ENCODE measurements around the gene CASR.
"Not testable (repeated sequence)": the region's sequence is repeated elsewhere in the genome, so short reads cannot be mapped to it uniquely, and the experiment has no call there.

The CASR gene, protein sequence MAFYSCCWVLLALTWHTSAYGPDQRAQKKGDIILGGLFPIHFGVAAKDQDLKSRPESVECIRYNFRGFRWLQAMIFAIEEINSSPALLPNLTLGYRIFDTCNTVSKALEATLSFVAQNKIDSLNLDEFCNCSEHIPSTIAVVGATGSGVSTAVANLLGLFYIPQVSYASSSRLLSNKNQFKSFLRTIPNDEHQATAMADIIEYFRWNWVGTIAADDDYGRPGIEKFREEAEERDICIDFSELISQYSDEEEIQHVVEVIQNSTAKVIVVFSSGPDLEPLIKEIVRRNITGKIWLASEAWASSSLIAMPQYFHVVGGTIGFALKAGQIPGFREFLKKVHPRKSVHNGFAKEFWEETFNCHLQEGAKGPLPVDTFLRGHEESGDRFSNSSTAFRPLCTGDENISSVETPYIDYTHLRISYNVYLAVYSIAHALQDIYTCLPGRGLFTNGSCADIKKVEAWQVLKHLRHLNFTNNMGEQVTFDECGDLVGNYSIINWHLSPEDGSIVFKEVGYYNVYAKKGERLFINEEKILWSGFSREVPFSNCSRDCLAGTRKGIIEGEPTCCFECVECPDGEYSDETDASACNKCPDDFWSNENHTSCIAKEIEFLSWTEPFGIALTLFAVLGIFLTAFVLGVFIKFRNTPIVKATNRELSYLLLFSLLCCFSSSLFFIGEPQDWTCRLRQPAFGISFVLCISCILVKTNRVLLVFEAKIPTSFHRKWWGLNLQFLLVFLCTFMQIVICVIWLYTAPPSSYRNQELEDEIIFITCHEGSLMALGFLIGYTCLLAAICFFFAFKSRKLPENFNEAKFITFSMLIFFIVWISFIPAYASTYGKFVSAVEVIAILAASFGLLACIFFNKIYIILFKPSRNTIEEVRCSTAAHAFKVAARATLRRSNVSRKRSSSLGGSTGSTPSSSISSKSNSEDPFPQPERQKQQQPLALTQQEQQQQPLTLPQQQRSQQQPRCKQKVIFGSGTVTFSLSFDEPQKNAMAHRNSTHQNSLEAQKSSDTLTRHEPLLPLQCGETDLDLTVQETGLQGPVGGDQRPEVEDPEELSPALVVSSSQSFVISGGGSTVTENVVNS

DNA sequence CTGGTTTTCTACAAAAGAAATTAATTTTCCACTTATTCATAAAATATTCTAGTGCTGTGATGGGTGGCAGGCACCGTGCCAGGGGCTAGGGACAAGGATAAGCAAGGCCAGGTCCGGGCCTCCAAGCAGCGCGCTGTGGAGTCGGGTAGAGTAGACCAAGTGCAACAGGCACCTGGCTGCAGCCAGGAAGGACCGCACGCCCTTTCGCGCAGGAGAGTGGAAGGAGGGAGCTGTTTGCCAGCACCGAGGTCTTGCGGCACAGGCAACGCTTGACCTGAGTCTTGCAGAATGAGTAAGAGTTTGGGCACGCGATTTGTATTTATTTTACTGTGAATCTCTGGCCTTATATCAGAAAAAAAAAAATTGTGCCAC lies at the start of gene CASR:
CASR (plus strand) TSS at position 148 of the 372 bp plus-strand sequence. CDS start 70,522 bp downstream, outside the sequence.
- no peak for DNase-seq (ENCODE audit: low spot score)

DNA sequence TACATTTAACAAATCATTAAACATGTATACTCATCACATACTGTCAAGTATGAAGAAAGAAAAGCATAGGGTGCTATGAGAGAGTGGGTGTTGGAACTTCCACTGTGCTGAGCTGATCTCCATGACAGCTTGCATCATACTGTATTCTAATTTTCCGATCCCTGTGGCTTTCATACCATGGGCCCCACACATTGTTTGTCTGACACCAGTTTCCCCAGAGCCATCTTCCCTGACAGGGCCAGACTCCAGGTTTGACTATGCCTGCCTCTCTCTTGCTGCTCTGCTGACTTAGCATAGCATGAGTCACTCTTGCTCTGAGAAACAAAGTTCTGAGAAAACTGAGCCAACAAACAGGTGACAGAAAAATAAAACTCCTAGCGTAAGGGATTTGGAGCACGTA lies 37.0 kb upstream of the CASR start:
- no peak for DNase-seq (ENCODE audit: low spot score)

DNA sequence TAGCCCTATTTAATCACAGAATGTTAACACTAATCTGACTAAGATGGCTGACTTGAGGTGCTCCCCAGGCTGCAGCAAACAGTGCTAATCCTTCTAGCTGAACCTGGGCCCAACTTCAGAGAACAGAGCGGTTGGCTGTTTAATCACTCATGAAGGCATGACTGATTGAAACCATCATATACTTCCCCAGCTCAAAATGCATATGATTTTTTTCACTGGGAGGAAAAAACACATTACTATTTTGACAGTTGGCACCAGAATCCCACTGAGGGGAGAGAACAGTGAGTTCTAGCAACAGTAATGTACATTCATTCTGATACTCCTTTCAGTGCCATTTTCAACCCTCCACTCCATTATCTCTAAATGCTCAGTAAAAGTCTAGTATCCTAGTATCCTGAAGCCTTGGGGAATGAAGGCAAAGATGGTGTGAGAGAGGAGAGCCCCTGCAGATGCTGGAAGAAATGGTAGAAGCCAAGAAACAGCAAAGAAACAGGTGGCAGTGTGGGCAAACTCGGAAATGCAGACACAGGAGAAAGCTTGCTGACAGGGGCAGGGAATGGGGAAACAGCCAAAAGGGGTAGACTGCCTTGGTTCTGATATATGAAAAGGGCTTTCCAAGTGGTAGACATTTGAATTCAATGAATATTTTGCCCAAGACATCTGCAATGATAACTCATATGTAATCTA lies 34.4 kb upstream of the CASR start:
- no peak for DNase-seq (ENCODE audit: low spot score)

DNA sequence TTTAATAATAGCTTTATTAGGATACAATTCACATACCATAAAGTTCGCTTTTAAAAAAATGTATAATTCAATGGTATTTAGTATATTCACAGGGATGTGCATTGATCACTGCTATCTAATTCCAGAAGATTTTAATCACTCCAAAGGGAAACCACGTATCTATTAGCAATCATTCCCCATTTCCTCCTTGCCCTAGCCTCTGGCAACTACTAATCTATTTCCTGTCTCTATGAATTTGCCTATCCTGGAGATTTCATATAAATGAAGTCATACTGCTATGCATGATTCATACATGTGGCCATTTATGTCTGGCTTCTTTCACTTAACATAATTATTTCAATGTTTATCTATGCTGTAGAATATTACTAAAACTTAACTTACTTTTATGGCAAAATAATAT lies 32.0 kb upstream of the CASR start:
- no peak for DNase-seq (ENCODE audit: low spot score)

DNA sequence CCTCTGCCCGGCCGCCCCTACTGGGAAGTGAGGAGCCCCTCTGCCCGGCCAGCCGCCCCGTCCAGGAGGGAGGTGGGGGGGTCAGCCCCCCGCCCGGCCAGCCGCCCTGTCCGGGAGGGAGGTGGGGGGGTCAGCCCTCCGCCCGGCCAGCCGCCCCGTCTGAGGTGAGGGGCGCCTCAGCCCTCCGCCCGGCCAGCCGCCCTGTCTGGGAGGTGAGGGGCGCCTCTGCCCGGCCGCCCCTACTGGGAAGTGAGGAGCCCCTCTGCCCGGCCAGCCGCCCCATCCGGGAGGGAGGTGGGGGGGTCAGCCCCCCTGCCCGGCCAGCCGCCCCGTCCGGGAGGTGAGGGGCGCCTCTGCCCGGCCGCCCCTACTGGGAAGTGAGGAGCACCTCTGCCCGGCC lies 18.5 kb upstream of the CASR start:
- not testable (repeated sequence) for DNase-seq (ENCODE audit: low spot score)

DNA sequence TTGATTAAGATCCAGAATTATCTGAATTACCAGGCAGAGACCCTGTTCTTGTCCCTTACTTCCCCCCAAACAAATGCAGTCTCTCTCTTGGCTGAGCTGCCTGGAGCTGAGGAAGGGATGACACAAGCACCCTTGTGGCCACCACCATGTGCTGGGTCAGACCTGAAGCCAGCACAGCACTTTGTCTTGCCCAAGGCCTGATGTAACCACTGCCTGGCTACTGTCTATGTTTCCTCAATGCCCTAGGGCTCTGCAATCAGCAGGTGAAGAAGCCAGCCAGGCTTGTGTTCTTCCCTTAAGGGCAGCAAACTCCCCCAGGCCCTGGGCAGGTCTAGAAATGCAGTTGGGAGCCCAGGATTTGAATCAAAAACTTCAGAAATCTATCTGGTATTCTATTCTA lies 15.8 kb upstream of the CASR start:
- no peak for DNase-seq (ENCODE audit: low spot score)

DNA sequence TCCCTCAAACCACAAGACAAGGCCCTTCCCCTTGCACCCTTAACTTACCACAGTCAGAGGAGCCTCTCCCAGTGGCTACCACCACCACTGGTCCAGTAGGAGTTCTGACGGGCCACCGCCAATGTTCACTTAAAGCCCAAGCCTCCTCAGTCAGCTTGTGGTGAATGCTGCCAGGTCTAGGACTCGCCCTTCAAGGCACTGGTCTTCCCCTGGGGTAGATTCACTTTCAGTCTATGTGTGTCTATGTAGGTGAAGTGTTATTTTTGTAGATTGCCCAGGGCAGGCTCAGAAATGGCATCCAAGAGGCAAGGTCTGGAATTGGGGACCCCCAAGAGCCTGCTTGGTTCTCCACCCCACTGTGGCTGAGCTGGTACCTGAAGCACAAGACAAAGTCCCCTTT lies 15.4 kb upstream of the CASR start:
- no peak for DNase-seq (ENCODE audit: low spot score)

DNA sequence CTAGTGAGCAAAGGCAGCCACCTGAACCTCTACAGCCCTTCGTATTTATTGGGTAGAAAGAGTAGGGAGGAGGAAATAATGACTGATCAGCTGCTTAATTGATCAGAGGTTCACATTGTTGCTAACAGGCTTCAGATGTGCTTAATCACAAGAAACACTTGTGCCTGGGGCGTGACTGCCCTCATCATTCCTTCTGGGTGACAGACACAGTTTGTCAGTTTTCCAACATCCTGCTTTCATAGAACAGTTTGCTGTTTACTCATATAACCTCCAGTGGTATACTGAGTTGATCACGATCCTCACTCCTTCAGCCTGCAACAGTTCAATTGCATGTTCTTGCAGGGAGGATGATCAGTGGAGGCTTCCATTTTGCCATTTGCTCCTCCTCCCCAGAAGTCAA lies 13.6 kb upstream of the CASR start:
- DNase-seq (ENCODE audit: low spot score): no peak

DNA sequence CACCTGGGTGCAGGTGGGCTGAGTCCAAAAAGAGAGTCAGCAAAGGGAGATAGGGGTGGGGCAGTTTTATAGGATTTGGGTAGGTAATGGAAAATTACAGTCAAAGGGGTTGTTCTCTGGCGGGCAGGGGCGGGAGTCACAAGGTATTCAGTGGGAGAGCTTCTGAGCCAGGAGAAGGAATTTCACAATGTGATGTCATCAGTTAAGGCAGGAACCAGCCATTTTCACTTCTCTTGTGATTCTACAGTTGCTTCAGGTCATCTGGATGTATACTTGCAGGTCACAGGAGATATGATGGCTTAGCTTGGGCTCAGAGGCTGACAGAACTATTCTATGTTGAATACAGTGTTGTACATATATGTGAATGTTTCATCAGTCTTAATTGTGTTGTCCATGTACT lies 12.1 kb upstream of the CASR start:
- not testable (repeated sequence) for DNase-seq (ENCODE audit: low spot score)

DNA sequence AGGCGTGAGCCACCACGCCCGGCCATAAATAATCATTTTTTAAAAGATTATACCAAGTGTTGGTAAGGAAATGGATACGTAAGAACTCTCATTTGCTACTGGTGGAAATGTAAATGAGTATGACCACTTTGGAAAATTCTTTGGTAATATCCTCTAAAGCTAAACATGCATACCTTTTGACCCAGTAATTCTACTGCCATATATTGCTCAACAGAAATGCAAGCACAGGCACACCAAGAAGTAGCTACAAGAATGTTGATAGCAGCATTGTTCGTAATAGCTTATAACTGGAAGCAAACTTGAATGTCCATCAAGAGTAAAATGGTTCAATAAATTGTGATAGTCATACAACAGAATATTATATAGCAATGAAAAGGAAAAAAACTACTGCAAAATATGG lies 4.8 kb upstream of the CASR start:
- DNase-seq (ENCODE audit: low spot score): no peak

DNA sequence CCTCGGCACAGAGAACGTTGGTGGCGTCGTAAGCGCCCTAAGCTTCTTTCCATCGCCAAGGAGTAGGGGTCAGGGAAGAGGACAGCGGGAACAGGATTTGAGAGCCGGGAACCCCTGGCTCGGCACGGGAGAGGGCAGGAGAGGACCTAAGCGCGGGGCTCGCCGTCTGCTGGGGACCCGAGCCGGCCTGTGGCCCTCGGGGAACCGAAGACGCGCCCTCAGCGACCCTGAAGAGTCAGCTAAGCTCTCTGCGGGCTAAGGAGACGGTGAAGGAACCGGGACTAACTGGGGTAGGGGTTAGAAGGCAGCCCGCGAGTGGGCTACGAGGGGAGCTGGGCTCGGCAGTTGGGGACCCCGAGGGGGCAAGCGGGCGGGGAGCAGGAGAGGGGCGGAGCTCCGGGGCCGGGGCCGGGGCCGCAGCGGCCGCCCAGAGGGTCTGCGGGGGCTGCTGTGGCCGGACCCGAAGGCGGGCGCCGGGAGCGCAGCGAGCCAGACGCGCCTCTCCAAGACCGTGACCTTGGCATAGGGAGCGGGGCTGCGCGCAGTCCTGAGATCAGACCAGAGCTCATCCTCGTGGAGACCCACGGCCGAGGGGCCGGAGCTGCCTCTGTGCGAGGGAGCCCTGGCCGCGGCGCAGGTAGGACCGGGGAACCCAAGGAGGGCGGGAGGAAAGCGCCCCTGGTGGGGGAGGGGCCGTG lies 574 bp downstream of the CASR start:
- DNase-seq (ENCODE audit: low spot score): no peak

DNA sequence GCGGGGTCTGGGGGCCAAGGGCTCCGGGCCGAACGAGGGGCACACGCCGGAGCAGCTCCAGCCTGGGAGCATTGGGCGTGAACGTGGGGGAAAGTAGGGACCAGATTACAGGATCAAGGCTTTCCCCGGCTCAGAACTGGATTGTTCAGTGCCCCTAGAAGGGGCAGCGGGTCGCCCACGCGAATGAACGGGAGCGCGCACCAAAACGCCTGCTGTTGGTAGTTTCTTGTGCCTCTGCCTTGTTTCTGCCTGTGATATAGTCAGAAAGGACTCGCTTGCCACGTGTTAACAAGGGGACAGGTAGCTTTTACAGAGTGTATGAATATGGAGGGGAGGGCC lies 1.1 kb downstream of the CASR start:
- DNase-seq (ENCODE audit: low spot score): no peak

DNA sequence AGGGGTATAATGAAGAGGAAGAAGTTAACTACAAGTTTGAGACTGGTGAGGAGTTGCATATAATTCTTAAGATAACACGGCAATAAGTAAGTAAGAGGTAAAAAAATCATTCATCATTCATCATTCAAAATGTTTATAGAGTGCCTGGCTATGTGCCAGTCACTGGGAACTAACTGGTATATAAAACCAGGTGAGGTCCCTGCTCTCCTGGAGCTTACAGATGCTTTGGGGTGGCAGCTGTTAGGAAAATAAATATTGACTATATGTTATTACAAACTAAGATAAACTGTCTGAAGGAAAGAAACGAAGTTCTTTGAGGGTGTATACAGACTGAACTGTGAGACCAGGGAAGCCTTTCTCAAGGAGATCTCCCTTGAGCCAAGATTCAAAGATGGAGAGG lies 2.9 kb downstream of the CASR start:
- DNase-seq (ENCODE audit: low spot score): no peak

DNA sequence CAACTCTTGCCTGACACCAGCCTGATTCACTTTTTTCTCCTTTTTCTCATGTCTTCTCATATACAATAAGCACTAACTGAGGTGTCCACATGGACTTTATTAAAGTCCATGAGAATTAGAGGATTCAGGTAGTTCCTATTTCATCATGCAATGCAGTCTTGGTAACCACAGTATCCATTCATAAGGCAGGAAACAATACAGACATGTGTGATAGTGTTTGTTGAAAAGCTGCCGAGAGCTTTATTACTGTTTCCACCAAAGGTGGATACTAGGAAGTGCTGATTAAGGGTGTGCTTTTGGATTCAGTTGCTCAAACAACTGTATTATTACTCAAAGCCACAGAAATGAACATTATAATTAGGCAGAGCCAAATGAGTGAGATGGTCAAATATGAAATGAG lies 5.3 kb downstream of the CASR start:
- no peak for DNase-seq (ENCODE audit: low spot score)

DNA sequence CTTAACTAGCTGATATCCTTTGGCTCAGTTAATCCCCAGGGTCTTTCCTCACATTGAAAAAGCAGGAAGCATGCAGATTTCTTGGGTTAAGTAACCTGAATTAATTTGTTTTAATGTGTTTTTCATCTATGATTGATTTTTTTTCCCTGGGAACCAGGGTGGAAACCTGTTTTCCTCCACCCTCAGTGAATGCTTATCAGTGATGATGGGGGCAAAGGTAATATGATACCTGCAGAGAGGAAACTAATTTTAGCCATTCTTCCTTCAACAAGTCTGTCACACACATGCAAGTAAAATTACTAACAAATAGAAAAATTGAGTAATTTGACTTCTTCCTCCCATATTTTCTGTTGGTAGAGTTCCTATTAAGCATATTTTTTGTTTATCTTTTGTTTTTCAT lies 5.9 kb downstream of the CASR start:
- no peak for DNase-seq (ENCODE audit: low spot score)

DNA sequence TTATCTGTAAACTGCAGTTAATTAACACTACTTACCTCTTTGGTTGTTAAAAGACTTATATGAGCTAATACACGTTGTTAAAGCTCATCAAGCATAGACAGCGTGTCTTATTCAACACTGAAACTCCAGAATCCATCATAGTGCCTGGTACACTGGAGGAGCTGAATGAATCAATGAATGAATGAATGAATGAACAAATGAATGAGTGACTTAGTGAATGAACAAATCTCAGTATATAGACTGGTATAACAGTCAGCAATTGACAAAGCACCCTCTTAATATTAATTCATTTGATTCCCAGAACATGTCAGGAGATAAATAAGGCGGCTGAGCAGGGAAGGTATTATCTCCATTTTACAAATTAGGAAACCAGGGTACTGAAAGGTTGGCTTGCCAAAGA lies 7.1 kb downstream of the CASR start:
- no peak for DNase-seq (ENCODE audit: low spot score)

DNA sequence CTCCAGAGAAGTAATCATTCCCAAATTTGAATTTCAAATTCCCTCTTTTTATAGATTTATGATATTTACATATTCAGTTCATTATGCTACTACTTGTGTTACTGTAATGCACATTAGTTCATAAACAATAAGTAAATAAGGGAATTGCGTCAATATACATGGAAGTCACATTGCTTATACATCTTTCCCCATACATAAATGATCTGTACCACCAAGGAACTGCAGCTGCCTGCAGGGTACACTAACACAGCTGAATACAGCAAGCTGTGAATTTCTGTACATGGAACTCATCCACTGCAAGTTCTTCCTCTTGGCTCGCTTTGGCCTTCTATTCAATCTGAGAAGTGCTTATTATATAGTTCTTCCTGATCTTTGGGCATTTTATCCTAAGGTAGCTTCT lies 15.5 kb downstream of the CASR start:
- DNase-seq (ENCODE audit: low spot score): no peak

DNA sequence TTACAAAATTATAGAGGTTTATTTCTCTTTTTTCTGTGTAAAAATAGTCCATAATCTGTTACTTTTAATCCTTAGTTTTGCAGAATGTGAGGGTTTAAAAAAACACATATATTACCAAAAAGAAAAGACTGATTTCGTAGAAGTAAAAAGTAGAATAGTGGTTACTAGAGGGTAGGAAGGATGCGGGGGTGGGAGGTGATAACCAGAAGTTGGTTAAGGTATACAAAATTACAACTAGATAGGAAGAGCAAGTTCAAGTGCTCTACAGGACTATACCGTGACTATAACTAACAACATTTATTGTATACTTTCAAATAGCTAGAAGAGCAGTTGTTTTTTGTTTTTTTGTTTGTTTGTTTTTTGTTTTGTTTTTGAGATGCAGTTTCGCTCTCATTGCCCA lies 16.1 kb downstream of the CASR start:
- DNase-seq (ENCODE audit: low spot score): no peak

DNA sequence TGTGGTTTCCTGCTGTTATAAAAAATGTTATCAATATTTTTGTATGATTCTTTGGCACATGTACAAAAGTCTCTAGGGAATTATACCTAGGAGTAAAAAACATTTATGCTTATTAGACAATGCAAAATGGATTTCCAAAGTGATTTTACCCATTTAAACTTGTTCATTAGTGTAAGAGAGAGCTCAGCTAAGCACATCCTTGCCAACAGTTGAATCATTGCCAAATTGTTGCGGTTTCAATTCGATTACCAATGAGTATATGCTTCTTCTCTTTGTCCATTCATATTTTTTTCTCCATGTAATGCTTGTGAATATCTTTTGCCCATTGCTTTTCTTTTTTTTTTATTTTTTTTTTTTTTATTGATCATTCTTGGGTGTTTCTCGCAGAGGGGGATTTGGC lies 17.2 kb downstream of the CASR start:
- DNase-seq (ENCODE audit: low spot score): no peak

DNA sequence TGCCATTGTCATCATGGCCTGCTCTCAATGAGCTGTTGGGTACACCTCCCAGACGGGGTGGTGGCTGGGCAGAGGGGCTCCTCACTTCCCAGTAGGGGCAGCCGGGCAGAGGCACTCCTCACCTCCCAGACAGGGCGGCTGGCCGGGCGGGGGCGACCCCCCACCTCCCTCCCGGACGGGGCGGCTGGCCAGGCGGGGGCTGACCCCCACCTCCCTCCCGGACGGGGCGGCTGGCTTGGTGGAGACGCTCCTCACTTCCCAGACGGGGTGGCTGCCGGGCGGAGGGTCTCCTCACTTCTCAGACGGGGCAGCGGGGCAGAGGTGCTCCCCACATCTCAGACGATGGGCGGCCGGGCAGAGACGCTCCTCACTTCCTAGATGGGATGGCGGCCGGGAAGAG lies 18.0 kb downstream of the CASR start:
- DNase-seq (ENCODE audit: low spot score): not testable (repeated sequence)

DNA sequence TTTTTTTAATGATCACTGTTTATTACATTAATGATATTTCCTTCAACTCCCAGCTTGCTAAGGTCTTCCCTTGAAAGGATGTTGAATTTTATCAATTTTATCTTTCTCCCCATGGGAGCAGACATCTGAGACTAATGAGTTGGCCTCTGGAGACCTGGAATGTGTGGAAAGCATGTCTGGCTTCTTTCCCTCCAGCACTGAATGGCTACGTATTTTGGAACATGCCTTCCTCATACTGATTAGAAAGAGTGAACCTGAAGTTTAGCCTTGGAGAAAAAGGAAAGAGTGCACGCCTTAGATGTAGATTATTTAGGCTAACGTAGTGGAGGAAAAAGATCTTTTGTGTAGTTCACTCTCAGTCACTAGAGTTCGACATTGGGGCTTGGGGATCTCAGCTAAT lies 25.1 kb downstream of the CASR start:
- no peak for DNase-seq (ENCODE audit: low spot score)

DNA sequence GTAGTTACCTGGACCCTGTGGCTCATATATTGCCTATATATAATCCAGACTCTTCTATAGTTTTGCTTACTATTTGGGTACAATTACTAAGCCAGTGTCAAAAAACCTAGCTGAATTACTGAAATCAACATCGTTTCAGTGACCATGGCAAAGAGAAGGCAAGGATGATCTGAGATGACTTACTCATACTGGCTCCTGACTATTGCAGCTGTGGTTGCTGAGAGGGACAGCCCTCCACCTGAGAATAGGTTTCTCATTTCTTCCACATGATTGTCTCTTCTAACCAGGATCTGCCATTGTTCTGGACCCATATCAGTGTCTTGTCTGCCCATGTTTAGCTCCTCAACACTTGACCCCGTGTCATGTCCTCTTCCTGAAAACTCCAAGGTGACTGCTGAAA lies 30.2 kb downstream of the CASR start:
- no peak for DNase-seq (ENCODE audit: low spot score)
